NT2/D1 (cell line): ENCODE results near the gene GLCE.

Experiments used
- DNase-seq: peaks from one replicate; pipeline ENCODE4 v3.0.0-alpha.2; 2011; ENCODE audit warnings: low read depth, low spot score
- H3K27me3 ChIP-seq: 2 replicates; pipeline ENCODE4 v1.6.0; 2011; ENCODE audit warnings: mild to moderate bottlenecking; ENCODE audit not compliant: insufficient read length, insufficient read depth
- H3K36me3 ChIP-seq: 2 replicates; pipeline ENCODE4 v1.6.1; 2011; ENCODE audit warnings: mild to moderate bottlenecking, low read length, mixed read lengths; ENCODE audit not compliant: insufficient read depth, insufficient read length
- H3K4me1 ChIP-seq: 2 replicates; pipeline ENCODE4 v1.5.1; 2011; ENCODE audit not compliant: insufficient read depth, insufficient read length
- H3K4me3 ChIP-seq: 2 replicates; pipeline ENCODE4 v1.5.1; 2011; ENCODE audit warnings: low read depth; ENCODE audit not compliant: insufficient read length
- H3K9ac ChIP-seq: 2 replicates; pipeline ENCODE4 v1.6.0; 2011; ENCODE audit warnings: low read depth; ENCODE audit not compliant: insufficient read length
- H3K9me3 ChIP-seq: 2 replicates; pipeline ENCODE4 v1.5.1; 2011; ENCODE audit warnings: mild to moderate bottlenecking, low read length; ENCODE audit not compliant: insufficient read depth
- SUZ12 ChIP-seq: IDR thresholded peaks from 2 replicates; pipeline ENCODE4 v1.6.1; 2011; ENCODE audit not compliant: insufficient read length, insufficient read depth; ENCODE audit errors: extremely low read depth
- YY1 ChIP-seq: IDR thresholded peaks from 2 replicates; pipeline ENCODE4 v1.6.1; 2011; ENCODE audit not compliant: insufficient read length, insufficient read depth
- ZNF274 ChIP-seq: IDR thresholded peaks from 2 replicates; pipeline ENCODE4 v1.6.1; 2011; ENCODE audit warnings: mild to moderate bottlenecking, low read depth, low read length

The GLCE gene

DNA sequence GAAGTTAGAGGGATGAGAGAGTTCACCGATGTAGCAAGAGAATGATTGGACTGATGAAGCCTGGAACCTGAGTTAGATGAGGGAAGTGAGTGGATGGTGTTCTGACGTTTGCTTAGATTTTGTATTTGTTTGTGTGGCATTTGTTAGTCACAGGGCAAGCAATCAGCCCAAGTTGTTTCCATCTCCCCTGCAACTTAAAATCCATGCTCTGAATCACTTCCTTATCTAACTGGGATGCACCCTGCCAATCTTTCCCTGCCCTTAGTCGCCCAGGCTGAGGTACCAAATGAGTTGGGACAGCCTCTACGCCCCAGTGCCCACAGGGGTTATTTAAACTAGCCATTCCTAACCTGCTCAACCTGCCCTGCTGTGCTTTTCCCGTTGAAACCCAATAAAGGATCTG lies 150.9 kb downstream of the GLCE start:
- no peaks in the 10 kb centered on the region for H3K36me3 ChIP-seq
- H3K9ac ChIP-seq, result no peak overlapping the region
- DNase-seq, result no peak
- H3K9me3 ChIP-seq, result no peaks in the 10 kb centered on the region
- H3K27me3 ChIP-seq, result no peaks in the 10 kb centered on the region
- TF ChIP-seq ZNF274 (no peak), YY1 (no peak), SUZ12 (no peak)
- no peaks in the 10 kb centered on the region for H3K4me1 ChIP-seq
- H3K4me3 ChIP-seq, result no peak overlapping the region

DNA sequence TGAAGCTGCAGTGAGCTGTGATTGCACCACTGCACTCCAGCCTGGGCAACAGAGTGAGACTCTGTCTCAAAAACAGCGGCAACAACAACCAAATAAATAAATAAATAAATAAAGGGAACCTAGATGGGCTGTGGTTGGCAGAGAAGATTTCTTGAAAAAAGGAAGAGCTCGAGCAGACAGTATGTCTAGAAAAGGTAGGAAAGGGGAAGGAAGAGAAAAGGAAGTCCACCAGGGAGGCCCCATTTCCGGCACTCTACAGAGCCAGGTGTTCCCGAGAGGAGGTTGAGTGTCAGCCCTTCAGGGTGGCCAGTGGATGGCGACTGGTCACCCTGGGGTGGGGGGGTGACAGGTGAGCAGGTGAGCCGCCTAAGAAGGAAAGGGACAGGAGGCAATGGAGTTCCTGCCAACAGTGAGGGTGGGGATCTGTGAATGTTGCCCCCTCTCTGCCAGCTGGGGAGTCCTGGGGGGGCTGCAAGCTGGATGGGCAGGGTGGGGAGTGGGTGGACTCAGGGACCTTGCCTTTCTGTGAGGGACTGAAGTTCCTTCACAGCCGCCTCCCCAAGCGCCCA lies 153.1 kb downstream of the GLCE start:
- no peak for DNase-seq
- Histone ChIP-seq H3K27me3 (no peaks in the 10 kb centered on the region), H3K9me3 (no peaks in the 10 kb centered on the region), H3K36me3 (no peaks in the 10 kb centered on the region), H3K9ac (no peak overlapping the region), H3K4me3 (no peak overlapping the region), H3K4me1 (peaks cover 3% of the 10 kb centered on the region)
- TF ChIP-seq YY1 (no peak), SUZ12 (no peak), ZNF274 (no peak)

DNA sequence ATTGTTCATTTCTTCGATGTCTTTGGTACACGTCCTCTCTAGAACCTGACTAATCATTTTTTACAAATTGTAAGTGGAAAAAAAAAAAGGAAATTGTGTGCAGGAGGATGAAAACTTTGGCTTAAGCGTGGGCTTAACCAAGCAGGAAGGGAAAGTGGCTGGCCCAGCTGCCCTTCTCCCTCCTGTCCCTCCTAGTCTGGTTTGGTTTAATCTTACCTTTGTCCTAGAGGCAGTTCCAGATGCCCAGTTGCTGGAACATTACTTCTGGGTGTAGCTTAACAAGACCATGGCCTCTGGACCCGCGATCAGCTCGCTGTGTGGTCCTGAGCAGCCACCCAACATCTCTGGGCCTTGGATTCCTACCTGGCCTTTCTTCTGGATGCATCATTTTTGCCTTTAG lies 153.7 kb downstream of the GLCE start:
- H3K27me3 ChIP-seq, result no peaks in the 10 kb centered on the region
- TF ChIP-seq ZNF274, result no peak
- TF ChIP-seq YY1, result no peak
- H3K36me3 ChIP-seq, result no peaks in the 10 kb centered on the region
- DNase-seq, result no peak
- no peak overlapping the region for H3K9ac ChIP-seq
- peaks cover 3% of the 10 kb centered on the region for H3K4me1 ChIP-seq
- no peak overlapping the region for H3K4me3 ChIP-seq
- no peaks in the 10 kb centered on the region for H3K9me3 ChIP-seq

DNA sequence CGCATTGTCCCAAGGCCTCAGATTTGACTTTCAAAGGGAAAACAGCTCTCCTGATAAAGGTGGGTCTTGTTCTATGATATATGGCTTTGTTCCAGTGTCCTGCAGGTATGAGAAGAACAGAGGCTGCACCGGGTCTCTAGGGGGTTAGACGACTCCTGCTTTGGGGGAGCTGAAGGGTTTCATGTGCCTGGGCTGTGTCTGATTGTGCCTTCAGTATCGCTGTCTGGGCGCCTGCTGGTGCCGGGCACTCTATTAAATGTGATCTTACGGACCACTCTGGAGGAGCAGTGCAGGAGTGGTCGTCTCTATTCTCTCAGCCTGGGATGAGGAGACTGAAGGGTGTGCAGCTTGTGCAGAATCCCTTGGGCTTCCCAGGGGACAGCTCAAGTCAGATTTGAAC lies 154.3 kb downstream of the GLCE start:
- Histone ChIP-seq H3K9me3 (no peaks in the 10 kb centered on the region), H3K4me3 (no peak overlapping the region), H3K4me1 (peaks cover 3% of the 10 kb centered on the region), H3K36me3 (no peaks in the 10 kb centered on the region), H3K9ac (no peak overlapping the region), H3K27me3 (no peaks in the 10 kb centered on the region)
- DNase-seq, result no peak
- TF ChIP-seq YY1, result no peak
- TF ChIP-seq ZNF274, result no peak
- TF ChIP-seq SUZ12, result no peak

GRCh38 chr15:69315402-69316110 lies 155.1 kb downstream of the GLCE start:
- H3K9ac ChIP-seq, result no peak overlapping the region
- no peak overlapping the region for H3K4me3 ChIP-seq
- TF ChIP-seq YY1, result no peak
- no peak for TF ChIP-seq ZNF274
- TF ChIP-seq SUZ12, result no peak
- H3K27me3 ChIP-seq, result no peaks in the 10 kb centered on the region
- peaks cover 3% of the 10 kb centered on the region for H3K4me1 ChIP-seq
- DNase-seq, result no peak
- H3K36me3 ChIP-seq, result no peaks in the 10 kb centered on the region
- no peaks in the 10 kb centered on the region for H3K9me3 ChIP-seq

- Histone ChIP-seq H3K9ac (no peak overlapping the region), H3K4me3 (no peak overlapping the region), H3K27me3 (no peaks in the 10 kb centered on the region), H3K4me1 (peaks cover 3% of the 10 kb centered on the region), H3K36me3 (no peaks in the 10 kb centered on the region), H3K9me3 (no peaks in the 10 kb centered on the region)
- DNase-seq, result no peak
- no peak for TF ChIP-seq ZNF274
- TF ChIP-seq SUZ12, result no peak
- no peak for TF ChIP-seq YY1
Measured at GRCh38 chr15:69316291-69316690, 155.9 kb downstream of the GLCE start.

DNA sequence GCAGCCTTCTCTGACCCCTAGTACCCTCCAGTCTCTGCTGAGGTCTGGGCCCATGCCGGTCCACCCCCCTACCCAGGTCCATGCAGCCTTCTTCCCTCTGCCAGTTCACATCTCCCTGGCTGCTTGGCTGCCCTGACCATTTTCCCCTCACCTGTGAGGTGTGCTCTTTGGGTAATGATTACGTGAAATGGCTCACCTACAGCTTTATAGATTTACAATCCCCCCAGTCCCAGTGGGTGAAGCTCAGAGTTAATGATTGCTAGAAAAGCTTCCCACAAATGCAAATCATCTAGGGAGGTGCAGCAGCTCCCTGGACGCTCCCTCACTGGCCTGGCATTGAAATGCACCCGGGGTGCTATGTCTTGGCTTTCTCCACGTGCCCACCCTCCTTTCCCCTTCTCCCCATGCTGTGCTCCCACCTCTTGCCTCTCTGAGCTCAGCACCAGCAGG lies 157.0 kb downstream of the GLCE start:
- TF ChIP-seq ZNF274, result no peak
- TF ChIP-seq SUZ12, result no peak
- no peak for TF ChIP-seq YY1
- H3K9ac ChIP-seq, result no peak overlapping the region
- no peaks in the 10 kb centered on the region for H3K27me3 ChIP-seq
- no peak overlapping the region for H3K4me3 ChIP-seq
- peaks cover 3% of the 10 kb centered on the region for H3K4me1 ChIP-seq
- no peak for DNase-seq
- H3K9me3 ChIP-seq, result no peaks in the 10 kb centered on the region
- no peaks in the 10 kb centered on the region for H3K36me3 ChIP-seq
